GM23248 (cell line): ENCODE data around the gene TGFBR3L.

Source experiments
- EZH2 ChIP-seq: fragments of 200-600 bp; sonication (generic); IDR thresholded peaks from 2 replicates; pipeline ENCODE4 v1.6.1; 2018; ENCODE audit warnings: antibody characterized with exemption, mild to moderate bottlenecking; ENCODE audit not compliant: insufficient read depth, poor library complexity, severe bottlenecking
- EZH2phosphoT487 ChIP-seq: fragments of 200-600 bp; sonication (generic); IDR thresholded peaks from 2 replicates; pipeline ENCODE4 v1.6.1; 2018; ENCODE audit warnings: antibody characterized with exemption, moderate library complexity, mild to moderate bottlenecking, low read depth; ENCODE audit not compliant: insufficient read depth

DNA sequence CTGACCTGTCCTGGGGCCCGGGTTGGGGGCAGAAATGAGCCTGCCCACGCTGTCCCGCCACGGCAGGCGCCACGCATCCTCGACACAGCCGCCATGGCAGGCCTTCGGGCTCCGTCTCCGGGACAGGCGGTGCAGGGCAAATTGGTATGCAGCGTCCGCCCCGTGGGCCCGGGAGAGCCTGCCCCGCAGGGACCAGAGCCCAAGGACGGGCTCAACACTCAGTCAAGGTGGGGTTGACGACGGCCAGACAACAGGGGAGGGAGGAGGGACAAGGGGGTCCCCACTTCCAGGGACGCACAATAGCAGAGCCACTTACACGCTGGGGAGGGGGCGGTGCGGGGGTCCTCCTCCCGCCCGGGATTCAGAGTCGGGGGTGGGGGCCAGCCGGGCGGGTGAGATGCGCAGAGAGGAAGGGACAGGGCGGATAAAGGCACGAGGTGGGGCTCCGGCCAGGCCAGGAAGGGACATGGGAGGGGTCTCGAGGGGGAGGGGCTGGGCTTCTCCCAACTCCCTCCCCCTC, 10.1 kb downstream of the TGFBR3L start:
- TF ChIP-seq EZH2 (no peak), EZH2phosphoT487 (no peak)
